GM15510 (cell line): ENCODE data around the gene TOX2.
A peak's percentile ranks its signal among the peaks of the same experiment; 100 is the strongest.

Experiments used
- POLR2A ChIP-seq: IDR thresholded peaks from 3 replicates; pipeline ENCODE4 v1.6.1; 2011; ENCODE audit warnings: borderline replicate concordance; ENCODE audit not compliant: insufficient read length; ENCODE audit errors: extremely low read depth

Gene TOX2

GRCh38 chr20:43942201-43942590 is 27.5 kb downstream of the TOX2 start:
- TF ChIP-seq POLR2A: no peak

GRCh38 chr20:43942667-43943285 is 28.1 kb downstream of the TOX2 start:
- no peak for TF ChIP-seq POLR2A

DNA sequence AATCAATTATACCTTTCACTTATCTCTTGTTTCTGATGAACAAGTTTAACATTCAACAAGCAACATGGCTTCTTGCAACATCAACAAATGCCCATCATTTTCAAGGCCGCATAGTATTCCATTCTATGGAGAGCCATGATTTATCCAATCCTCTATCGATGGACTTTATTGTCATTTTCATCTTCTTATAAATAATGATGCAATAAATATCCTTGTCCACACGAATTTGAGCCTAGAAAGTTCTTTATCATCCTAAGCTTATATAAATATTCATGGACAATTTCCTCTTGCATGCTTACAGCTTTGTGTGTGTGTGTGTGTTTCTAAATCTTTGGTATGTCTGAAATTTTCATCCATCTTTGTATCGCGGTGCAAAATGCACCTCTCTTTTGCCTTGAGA is 29.1 kb downstream of the TOX2 start:
- TF ChIP-seq POLR2A: no peak

DNA sequence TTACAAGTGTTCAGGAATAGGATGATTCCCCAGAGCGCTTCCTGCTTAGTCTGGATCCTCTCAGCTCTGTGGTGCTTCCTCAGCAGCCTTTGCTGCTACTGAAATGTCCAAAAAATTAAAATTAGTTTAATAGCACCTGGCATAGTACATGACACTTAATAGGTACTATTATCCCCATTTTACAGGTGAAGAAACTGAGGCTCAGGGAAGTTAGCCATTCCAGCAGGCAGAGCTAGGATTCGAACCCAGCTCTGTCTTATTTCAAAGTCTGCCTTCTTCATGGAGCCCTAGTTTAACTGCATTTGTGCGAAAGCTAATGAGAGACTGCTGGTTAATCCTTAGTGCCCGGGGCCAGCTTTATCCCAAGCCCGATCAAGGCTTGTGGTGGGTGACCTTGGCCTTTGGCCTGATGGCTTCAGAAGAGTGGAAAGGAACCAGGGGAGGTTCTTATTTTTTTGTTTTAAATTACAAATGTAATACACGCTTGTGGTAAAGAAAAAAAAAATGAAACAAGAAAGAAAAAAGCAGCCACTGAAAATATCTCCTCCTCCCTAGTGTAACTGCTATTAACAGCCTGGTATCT is 30.1 kb downstream of the TOX2 start:
- TF ChIP-seq POLR2A: no peak

DNA sequence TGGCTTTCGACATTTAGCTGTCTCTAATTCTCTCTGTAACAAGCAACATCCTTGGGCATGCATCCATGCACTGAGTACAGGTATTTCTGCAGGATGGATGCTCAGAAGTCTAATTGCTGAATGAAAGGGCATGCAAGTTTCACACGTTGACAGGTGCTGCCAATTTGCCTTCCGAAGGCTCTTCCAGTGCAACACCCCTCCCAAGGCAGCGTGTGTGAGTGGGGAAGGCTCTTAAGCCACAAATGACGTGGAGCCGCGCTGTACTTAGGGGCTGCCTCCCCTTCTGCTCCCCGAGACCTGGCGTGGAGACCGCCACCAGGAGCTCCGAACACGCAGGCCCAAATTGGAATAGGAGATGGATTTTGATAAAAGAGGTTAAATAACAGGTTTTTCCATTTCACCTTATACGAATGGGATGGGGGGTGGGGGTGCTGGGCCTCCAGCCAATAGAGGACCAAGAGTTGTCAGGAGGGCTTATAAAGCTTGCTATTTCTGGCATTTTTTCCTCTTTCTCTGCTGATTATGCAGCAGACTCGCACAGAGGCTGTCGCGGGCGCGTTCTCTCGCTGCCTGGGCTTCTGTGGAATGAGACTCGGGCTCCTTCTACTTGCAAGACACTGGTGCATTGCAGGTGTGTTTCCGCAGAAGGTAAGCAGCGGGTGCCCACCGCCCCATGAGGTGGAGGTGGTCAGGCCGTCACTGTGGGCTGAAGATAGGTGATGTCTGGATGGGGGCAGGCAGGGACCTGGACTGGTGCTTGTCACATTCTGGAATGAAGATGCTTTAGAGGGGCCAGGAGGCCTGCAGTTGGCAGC is 30.9 kb downstream of the TOX2 start:
- TF ChIP-seq POLR2A: no peak

DNA sequence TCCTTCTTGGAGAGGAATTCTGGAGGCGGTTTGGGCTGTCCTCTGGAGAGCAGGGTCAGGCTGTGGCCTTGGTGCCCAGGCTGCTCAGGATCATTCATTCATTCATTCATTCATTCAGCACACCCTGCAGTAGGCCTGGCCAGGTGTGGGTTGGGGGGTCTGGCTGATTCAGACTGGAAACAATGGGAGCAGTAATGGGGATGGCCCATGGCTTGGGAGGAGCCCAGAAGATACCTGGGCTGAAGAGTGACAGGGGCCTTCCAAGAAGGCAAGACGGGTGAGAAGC is 31.5 kb downstream of the TOX2 start:
- no peak for TF ChIP-seq POLR2A

GRCh38 chr20:43946659-43947315 is 32.1 kb downstream of the TOX2 start:
- no peak for TF ChIP-seq POLR2A

DNA sequence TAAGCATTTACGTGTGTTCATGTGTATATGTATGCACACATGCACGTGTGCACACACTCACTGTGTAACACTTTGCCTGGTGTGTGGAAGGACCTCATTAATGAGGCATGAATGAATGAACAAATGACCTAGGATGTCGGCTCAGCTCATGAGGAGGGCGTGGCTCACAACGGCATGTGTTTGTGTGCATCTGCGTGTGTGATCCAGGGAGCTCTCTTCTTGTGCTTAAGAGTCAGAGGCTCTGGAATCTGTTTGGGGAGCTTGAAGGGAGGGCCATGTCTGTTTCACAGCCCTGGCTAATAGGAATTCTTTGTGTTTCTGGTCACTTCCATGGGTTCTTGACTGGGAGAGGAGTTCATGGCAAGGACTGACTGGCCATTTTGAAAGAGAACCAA is 32.7 kb downstream of the TOX2 start:
- no peak for TF ChIP-seq POLR2A

GRCh38 chr20:43948455-43948854 is 33.8 kb downstream of the TOX2 start:
- TF ChIP-seq POLR2A: no peak

DNA sequence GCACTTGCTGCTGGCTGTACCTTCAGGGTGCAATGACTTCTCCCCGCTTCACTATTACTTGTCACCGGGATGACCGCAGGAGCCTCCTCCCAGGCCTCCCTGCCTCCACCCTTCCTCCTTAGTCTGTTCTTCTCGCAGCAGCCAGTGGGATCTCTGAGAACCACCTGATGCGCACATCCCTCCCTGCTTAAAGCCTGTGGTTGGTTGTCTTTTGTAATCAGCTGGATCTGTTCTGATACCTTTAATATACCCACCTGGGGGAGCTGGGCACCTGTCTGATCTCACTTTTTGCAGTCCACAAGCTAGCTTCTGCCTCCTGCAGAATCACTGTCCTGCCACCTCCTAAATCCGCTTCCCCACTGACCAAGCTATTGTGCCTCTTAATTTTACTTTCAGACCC is 34.6 kb downstream of the TOX2 start:
- TF ChIP-seq POLR2A: no peak

DNA sequence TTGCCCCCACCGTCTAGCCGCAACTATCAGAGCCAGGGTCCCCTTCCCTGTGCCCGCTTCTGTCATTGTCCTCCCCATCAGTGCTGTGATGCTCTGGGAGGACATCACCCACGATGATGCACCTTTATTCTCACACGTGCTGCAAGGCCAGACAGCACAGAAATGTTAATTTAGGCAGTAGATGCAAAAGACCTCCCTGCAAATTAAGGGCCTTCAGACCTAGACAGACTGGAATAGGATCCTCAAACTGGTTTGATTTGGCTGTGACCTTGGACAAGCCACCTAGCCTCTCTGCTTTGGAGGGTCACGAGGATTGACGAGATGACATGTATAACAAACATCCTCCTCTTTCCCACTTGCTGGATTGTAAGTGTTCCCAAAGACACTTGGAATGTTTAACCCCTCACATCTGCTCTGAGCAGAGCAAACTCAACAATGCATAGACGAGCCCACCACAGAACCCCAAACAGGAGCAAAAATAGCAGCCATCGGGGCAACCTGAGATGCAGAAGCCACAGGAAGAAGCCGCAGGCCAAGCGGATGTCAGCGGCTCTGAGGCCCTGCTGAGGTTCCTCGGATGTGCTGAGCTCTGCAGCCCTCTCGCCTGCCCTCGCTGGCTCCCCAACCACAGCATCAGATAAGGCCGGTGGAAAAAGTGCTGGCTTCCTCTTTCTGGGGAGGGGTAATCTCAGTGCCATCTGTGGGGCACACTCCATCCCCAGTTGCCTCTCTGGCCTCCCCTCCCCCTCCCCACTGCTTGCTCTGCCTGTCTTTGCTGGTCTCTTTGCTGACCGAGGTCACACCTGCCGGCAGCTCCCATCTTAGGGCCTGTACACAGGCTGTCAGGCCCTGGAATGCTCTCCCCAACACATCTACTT is 35.3 kb downstream of the TOX2 start:
- TF ChIP-seq POLR2A: peak; percentile 10

GRCh38 chr20:43953919-43954592 is 39.4 kb downstream of the TOX2 start:
- TF ChIP-seq POLR2A: no peak

GRCh38 chr20:43954704-43955061 is 40.0 kb downstream of the TOX2 start:
- TF ChIP-seq POLR2A: no peak

DNA sequence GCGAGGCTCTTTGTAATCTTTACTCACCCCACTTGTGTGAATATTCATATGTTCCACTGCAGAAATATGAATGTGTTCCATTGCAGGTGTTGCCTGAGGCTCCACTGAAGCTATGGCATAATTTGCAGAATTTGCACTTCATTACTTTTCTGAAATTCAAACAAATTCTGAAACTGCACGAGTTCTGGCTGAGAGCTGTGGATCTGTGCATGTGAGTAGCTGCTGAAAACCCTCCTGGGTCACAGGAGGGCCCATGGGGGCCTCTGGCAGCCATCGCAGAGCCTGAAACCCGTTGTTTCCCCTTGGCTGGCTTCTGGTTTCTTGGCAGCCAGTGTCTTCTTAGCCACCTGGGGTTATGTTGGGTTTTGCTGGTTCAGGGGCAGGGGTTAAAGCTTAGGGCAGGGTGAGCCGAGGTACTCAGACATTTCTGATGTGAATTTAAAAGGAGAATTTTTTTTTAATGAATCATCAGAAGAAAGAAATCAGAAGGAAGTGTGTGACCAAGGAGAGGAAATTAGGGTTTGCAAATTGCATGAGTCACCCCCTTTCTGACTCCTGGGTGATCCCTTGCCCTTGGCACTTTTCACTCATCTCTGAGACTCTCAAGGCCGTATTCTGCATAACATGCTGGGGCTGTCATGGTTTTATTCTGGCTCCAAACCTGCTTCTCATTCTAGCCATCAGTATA is 40.6 kb downstream of the TOX2 start:
- no peak for TF ChIP-seq POLR2A
